Measurements from ENCODE around the gene EDA. TPM values are rescaled to one million over a fixed set of nuclear protein-coding genes. Genes with fewer than 3 reads are reported as not detected.
A peak's percentile ranks its signal among the peaks of the same experiment; 100 is the strongest.

The EDA gene
- total RNA-seq, 1 donor from 2014 or later: 4.8 TPM

- DNase-seq (ENCODE audit: low spot score): no peak
These were observed 410.4 kb downstream of the EDA start for GRCh38 chrX:70026112-70026850.

DNA sequence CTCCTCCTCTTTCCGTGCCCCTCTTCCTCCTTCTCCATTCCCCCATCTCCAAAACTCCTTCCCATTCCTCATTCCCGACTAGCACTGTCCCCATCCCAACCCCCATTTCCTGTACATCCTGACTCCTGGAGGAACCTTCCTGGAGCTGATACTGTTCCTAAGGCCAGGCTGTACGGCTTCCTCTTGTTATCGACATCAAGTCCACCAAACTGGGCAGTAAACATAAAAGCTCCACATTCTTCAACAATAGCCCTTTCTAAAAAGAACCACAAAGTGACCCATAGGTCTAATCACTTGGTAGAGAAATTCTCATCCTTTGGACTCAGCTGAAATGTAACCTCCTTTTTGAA lies 410.9 kb downstream of the EDA start:
- DNase-seq (ENCODE audit: low spot score): no peak

DNA sequence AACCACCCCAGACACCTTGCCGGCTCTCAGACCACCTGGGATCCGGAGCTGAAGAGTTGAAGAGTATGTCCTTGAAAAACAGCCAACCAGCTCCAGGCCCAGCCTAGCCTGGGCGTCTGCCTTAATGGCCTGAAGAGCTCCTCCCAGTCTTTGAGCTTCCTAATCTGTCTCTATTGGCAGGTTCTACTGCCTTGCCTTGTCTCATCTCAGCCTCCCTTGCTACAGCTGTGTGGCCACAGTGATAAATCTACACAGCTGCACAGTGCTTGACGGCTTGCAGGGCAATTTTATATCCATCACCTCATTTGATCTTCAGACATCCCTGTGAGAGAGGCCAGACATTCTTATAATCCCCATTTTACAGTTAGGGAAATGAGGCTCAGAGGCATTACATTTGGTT lies 413.9 kb downstream of the EDA start:
- no peak for DNase-seq (ENCODE audit: low spot score)

DNA sequence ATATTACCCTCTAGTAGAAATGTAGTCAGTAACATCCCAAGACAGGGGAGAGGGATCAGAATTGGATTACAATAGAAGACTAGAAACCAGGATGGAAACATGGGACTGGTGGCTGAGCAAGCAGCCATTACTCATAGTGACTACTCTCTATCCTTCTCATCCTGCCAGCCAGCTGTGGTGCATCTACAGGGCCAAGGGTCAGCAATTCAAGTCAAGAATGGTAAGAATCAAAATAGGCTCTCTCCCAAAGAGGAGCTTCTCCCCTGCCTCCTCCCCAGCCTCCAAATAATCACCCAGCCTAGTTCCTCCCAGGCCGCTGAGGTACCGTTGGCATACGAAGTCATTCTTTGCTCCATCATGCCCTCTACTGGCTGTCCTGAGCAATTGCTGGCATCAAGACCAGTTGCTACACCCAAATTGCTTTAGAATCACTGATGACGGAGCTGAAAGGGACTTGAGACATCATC lies 414.4 kb downstream of the EDA start:
- no peak for DNase-seq (ENCODE audit: low spot score)

GRCh38 chrX:70032792-70033191 lies 416.9 kb downstream of the EDA start:
- no peak for DNase-seq (ENCODE audit: low spot score)

DNA sequence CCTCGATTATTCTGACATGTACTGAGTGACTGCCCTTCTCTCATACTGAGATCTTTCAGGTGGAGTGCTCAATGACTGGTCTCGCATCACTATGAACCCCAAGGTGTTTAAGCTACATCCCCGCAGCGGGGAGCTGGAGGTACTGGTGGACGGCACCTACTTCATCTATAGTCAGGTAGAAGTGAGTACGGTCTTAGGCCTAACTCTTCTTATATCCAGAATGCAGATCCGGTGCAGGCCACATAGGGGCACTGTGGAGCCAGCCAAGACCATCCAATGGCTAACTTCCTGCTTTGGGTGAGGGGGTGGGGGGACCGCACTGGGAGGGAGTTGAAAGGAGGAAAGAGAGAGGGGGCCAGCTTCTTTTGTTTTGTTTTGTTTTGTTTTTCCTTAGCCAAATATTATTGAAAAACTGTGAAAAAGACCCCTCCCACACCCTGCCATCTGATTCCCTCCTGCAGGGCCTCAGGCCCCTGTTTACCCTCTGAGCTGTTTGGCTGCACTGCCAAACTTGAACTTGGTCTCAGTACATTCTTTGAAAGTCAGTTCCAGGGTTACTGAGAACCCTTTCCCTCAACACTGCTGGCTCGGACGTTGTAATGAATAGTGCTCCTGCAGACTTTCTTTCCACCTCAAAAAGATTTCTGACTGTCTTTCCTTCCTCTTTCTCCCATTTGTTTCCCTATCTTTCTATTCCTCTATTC lies 417.6 kb downstream of the EDA start:
- DNase-seq (ENCODE audit: low spot score): no peak

GRCh38 chrX:70034646-70035045 lies 418.7 kb downstream of the EDA start:
- DNase-seq (ENCODE audit: low spot score): no peak

DNA sequence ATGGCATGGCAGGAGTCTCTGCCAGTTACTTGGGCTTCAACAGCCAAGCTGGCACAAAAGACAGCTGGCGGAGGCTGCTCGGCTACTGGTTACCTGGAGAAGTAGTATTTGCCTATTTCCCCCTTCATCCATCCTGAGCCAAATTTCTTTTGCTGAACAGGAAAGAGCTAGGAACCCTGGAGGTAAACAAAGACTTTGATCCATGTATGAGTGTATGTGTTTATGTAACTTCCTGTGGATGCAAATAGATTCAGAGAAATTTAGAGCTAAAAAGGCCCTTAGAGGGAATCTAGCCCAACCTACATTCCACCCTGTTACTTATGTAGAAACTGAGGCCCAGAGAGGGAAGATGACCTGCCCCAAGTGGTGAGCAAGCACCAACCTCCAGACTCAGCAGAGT lies 422.6 kb downstream of the EDA start:
- no peak for DNase-seq (ENCODE audit: low spot score)

DNA sequence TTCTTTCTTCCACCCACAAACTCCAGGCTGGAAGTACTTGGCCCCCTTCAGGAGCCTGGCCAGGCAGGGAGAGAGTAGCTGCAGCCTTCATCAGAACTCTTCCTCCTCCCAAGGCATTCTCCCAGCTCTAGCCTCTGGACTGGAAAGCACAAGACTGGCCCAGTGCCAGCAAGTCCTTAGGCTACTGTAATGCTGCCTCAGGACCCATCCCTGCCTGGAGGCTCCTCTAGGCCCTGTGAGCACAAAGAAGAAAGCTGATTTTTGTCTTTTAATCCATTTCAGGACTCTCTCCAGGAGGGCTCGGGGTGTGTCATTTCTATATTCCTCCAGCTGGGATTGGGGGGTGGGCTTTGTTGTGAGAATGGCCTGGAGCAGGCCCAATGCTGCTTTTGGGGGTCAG lies 423.0 kb downstream of the EDA start:
- DNase-seq (ENCODE audit: low spot score): no peak

- no peak for DNase-seq (ENCODE audit: low spot score)
These were observed 423.8 kb downstream of the EDA start for GRCh38 chrX:70039758-70040157.

DNA sequence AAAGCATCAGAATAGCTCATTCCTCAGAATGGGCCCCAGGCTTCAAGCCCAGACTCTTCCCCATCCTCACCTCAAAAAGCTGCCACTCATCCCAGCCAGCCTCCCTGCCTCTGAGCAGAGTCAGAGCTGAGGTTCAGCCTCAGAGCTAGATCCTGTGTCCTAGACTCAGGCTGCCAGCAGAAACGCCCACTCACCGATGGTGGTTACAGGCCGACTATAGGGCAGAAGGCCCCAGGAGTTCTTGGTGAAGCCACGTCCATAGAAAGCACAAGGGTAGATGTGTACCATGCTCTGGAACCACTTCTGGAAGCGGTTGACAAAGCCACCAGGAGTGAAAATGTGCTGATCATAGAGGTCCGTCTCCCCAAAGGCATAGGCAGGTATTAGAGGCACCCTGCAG lies 426.1 kb downstream of the EDA start:
- no peak for DNase-seq (ENCODE audit: low spot score)

DNA sequence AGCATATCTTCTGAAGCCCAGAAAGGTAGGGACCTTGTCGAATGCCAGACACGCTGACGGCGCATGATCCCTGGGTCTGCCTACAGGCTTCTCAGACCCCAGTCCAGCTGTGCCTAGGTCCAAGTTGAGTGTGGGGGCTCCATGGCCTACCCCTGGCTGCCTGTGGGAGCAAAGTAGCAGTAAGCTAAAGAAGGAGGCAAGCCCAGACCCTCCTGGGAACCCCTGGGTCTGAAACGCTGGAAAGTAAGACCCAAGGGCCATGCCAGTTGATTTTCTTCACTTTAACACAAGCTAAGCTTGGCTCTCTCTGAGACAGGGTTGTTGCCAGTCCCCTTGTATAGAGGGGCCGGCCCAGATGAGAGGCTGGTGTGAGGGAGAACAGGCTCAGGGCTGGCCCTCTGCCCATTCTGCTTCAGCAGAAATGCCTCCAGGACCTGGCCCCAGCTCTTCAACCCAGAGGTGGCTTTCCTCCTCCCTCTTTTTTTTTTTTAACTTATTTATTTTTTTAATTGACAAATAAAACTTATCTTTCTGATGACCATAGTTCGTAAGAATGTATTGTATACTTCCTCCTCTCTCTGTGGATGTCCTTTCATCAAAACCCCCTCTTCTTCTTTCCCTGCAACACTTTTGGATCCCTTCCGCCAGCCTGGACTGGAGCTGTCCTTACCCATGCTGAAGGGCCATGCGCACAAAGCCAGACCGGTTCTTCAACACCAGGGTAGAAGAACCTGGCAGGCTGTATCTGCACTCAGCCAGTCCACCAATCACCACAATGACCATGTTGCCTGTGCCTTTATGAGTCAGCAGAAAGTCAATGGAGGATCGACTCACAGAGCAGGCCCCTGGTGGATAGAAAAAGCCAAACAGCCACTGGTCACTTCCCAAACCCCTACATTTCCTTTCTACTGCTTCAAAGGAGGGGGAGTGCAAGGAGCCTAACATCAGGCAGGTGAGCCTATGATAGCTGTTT lies 426.8 kb downstream of the EDA start:
- DNase-seq (ENCODE audit: low spot score): peak; percentile 46

- DNase-seq (ENCODE audit: low spot score): peak; percentile 35
These were observed 427.8 kb downstream of the EDA start for GRCh38 chrX:70043685-70044084.

- DNase-seq (ENCODE audit: low spot score): no peak
These were observed 428.8 kb downstream of the EDA start for GRCh38 chrX:70044541-70045245.

GRCh38 chrX:70046978-70047377 lies 431.1 kb downstream of the EDA start:
- DNase-seq (ENCODE audit: low spot score): no peak

GRCh38 chrX:70049406-70049805 lies 433.5 kb downstream of the EDA start:
- no peak for DNase-seq (ENCODE audit: low spot score)

DNA sequence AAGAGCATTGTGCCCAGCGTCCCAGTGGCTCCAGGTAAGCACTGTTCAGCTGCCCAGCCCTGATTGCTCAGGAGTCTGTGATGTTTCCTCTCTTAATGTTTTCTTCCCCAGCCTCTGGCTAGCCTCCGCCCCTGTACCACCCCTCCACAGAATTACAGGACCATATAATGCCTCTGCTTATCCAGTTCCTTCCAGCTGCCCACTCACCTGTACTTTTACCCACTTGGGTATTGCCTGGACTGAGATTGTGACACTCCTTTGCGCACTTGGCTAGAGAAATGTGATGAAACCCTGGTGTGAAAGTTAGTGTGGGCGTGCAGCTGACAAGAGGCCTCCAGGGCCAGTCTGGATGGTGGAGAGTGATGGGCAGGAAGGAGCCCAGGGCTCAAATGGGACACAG lies 434.0 kb downstream of the EDA start, which contains the start of gene AWAT2:
TSS of gene AWAT2 (minus strand) at position 14 of the 400 bp plus-strand sequence. CDS start at position 8, 6 bp downstream.
- no peak for DNase-seq (ENCODE audit: low spot score)

- DNase-seq (ENCODE audit: low spot score): no peak
These were observed 437.1 kb downstream of the EDA start for GRCh38 chrX:70052895-70053615.

- no peak for DNase-seq (ENCODE audit: low spot score)
These were observed 438.5 kb downstream of the EDA start for GRCh38 chrX:70054391-70054790.

GRCh38 chrX:70062076-70062475 lies 446.2 kb downstream of the EDA start, which contains the start of gene OTUD6A:
Gene OTUD6A, plus strand, starts transcription at chrX:70062457. Its CDS starts 68 bp downstream, at chrX:70062525.
- no peak for DNase-seq (ENCODE audit: low spot score)
